Raji (cell line): ENCODE measurements around the gene MRPS34.

Experiments
- POLR2A ChIP-seq: IDR thresholded peaks from 2 replicates; pipeline ENCODE4 v1.6.1; 2011; ENCODE audit warnings: low read depth, low read length, control low read depth; ENCODE audit not compliant: insufficient read depth

MRPS34 gene

DNA sequence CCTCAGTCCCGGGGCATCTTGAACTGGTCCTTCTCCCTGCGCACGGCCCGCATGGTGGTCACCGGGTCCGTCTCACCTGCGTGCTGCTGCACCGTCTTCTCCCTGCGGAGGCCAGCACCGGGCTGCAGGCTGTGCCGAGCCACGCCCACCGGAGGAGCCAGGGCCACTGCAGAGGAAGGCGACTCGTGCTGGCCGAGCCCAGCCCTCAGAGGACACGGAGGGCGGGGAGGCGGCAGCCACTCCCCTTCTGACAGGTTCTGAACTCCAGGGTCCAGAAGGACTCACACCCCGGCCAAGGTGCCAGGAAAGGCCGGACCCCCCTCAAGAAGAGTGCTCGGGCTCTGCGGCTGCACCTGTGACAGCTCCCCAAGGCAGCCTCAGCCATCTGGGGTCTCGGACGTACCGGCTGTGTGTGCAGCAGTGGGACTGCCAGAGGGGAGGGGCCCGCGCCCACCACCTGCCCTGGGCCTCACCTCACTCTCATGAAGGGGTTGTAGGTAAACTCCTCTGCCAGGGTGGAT lies 36.4 kb upstream of the MRPS34 start:
- TF ChIP-seq POLR2A = no peak

DNA sequence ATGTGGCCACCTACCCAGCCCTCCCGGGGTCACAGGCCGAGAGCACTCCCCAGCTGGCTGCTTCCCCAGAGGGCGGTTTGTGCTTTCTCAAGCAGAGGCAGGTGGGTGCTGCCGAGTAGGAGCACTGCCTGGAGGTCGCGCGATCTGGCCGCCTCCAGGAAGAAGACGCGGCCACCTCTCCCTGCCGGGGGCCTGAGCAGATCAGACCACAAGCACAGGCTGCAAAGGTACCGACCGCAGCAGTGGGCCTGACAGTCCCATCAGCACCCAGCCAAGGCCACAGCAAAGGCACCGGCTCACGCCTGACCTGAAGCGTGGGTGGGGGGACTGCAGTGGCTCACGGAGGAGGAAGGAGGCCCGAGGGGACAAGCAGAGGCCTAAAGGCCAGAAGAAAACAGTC lies 35.8 kb upstream of the MRPS34 start:
- TF ChIP-seq POLR2A = no peak

DNA sequence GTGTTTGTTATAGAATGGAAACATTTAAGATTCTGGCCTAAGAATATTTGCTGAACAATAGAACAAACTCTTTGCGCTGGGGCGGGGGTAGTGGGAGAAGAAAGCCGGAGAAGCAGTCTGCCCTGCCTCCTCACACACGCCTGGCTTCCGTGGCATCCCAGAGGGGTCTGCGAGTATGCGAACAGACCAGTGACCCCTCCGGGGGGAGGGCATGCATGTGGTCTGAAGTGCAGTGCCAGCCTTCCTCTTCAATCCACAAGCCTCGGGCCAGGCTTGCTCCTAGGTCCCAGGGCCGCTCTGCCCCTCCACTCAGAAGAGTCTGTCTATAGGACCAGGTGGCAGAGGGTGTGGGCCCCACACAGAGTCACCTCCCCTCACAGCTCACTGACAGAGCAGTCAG lies 34.7 kb upstream of the MRPS34 start:
- TF ChIP-seq POLR2A = no peak

- no peak for TF ChIP-seq POLR2A
Observed at GRCh38 chr16:1800701-1801100, 27.8 kb upstream of the MRPS34 start.

- TF ChIP-seq POLR2A = no peak
Observed at GRCh38 chr16:1794908-1795666, 22.2 kb upstream of the MRPS34 start.

DNA sequence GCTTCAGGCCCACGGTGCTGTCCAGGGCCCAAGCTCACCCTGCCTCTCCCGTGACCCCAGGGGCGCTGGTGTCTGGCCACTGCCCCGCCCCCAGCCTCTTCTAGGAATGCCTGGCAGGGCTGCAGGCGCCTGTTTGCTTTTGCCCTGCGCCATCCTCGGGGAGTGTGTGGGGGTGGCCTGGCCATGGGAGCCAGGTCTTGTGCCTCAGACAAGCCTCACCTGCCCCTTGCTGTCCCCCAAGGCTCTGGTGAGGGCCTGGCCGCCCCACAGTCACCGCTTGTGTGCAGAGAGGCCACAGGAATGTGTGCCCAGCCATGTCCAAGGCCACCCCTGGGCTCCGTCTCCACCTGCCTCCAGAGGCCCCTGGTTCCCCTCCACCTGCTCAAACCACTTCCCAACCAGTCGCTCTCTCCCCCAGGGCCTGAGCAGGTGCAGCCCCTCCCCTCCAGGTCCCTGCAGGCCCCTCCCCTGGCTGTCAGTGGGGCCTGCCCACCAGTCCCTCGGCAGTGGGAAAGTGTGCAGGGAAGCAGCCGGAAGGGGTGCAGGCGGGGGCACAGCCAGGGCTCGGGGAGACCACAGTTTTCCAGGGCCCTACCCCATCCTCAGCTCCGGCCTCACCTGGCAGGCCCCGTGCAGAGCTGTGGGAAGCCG lies 21.4 kb upstream of the MRPS34 start:
- no peak for TF ChIP-seq POLR2A

GRCh38 chr16:1793578-1794220 lies 20.8 kb upstream of the MRPS34 start, which contains the start of gene IGFALS:
IGFALS (minus strand) TSS chr16:1793705; CDS start chr16:1793652, 53 bp downstream.
- no peak for TF ChIP-seq POLR2A

GRCh38 chr16:1792836-1793577 lies 20.1 kb upstream of the MRPS34 start:
- no peak for TF ChIP-seq POLR2A

DNA sequence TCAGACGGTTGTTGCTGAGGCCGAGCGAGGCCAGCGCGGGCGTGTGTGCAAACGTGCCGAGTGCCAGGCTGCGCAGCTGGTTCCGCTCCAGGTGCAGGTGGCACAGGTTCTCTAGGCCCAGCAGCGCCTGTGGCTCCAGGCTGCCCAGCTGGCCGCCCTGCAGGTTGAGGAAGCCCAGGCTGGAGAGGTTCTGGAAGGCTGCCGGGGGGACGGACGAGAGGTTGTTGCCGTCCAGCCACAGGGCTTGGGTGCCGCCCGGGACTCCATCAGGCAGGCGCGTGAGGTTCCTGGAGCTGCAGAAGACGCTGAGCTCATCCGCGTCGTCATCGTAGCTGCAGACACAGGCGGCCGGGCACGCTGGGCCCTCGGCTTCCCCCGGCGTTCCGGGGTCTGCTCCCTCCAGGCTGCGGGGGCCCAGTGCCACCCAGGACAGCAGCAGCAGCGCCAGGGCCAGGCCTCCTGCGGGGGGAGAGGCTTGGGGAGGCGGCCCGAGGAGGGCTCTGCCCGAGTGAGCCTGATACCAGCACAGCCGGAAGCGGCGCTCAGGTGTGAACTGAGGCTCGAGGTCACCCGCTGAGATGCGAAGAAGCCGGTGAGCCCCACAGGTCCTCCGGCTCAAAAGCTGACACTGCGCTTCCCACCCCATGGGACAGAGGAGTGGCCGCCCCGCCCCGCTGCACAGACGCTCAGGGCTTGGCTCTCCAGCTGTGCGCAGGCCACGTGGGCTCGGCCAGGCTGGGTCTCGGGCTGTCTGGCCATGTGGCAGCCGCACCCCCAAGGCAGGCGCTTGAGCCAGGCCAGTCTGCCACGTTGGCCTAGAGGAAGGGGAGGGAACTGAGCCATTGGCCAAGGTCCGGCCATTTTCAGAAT lies 19.2 kb upstream of the MRPS34 start:
- no peak for TF ChIP-seq POLR2A

DNA sequence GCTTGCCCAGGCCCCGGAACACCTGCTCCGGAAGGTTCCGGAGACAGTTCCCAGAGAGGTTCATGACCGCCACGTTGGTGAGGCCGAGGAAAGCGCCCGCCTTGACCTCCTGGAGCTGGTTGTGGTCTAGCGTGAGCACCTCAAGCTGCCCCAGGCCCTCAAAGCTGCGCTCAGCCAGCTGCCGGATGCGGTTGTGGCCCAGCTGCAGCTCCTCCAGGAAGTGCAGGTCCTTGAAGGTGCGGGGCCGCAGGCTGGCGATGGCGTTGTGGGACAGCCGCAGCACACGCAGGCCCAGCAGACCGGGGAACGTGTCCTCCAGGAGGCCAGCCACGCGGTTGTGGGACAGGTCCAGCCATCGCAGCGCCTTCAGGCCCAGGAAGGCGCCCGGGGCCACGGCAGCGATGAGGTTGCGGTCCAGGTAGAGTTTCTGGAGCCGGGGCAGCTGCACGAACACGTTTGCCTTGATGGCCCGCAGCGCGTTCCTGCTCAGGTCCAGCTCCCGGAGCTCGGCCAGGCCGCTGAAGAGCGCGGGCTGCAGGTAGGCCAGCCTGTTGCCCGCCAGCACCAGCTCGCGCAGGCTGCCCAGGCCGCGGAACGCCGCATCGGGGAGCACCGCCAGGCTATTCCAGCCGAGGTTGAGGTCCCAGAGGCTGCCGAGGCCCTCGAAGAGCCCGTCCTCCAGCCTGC lies 18.5 kb upstream of the MRPS34 start:
- no peak for TF ChIP-seq POLR2A

GRCh38 chr16:1790611-1791255 lies 17.8 kb upstream of the MRPS34 start:
- no peak for TF ChIP-seq POLR2A

GRCh38 chr16:1790261-1790610 lies 17.3 kb upstream of the MRPS34 start:
- no peak for TF ChIP-seq POLR2A

GRCh38 chr16:1789643-1790045 lies 16.7 kb upstream of the MRPS34 start:
- TF ChIP-seq POLR2A = no peak
